Activated naive CD4-positive, alpha-beta T cell treated with anti-CD3 and anti-CD28 coated beads for 36 hours (primary cell): ENCODE data around the gene DEAF1. TPM values are rescaled to one million over a fixed set of nuclear protein-coding genes. Genes with fewer than 3 reads are reported as not detected.

Experiments
- CTCF ChIA-PET: fragments of 350-600 bp; sonication (Branson Sonifier 250); formaldehyde crosslinking; loops from one replicate; lab custom pipeline; 2021; ENCODE audit warnings: antibody characterized with exemption; lab: Charles Lee
- DNase-seq: peaks from one replicate; pipeline ENCODE4 v3.0.0-alpha.2; 2020
- H3K27ac Mint-ChIP-seq: one replicate; pipeline ENCODE4 v1.8.0; 2021; ENCODE audit warnings: mild to moderate bottlenecking, mixed read lengths
- H3K27me3 Mint-ChIP-seq: one replicate; pipeline ENCODE4 v1.8.0; 2021; ENCODE audit warnings: low read depth, mixed read lengths
- H3K36me3 Mint-ChIP-seq: one replicate; pipeline ENCODE4 v1.8.0; 2021; ENCODE audit warnings: low read depth, mixed read lengths
- H3K4me1 Mint-ChIP-seq: one replicate; pipeline ENCODE4 v1.8.0; 2021; ENCODE audit warnings: low read depth, mixed read lengths
- H3K4me3 Mint-ChIP-seq: one replicate; pipeline ENCODE4 v1.8.0; 2021; ENCODE audit warnings: mild to moderate bottlenecking, moderate library complexity, mixed read lengths
- H3K9me3 Mint-ChIP-seq: one replicate; pipeline ENCODE4 v1.8.0; 2021; ENCODE audit warnings: mixed read lengths
- intact Hi-C: fragments of 100-400 bp; cut with micrococcal nuclease; formaldehyde crosslinking; loops from one replicate; pipeline ENCODE4 v1.15.1; 2023
- total RNA-seq, 2 experiments: library from RNA; stranded (reverse); gene quantifications; one replicate each; pipeline ENCODE4 v1.2.3, GENCODE V29; 2021

Gene DEAF1
- total RNA-seq, 2 experiments from 2014 or later = 57.5 to 67.9 TPM

- Mint-ChIP-seq H3K4me1 (peaks cover 28% of the 10 kb centered on the region), H3K9me3 (no peaks in the 10 kb centered on the region), H3K36me3 (peaks cover 44% of the 10 kb centered on the region), H3K27ac (no peak overlapping the region), H3K27me3 (no peaks in the 10 kb centered on the region), H3K4me3 (no peak overlapping the region)
- intact Hi-C loops = no loop called here
- DNase-seq = no peak
- CTCF ChIA-PET = interaction anchor here (0.6 kb wide), 1 partner anchor 66 kb away, joined by 4 read pairs; no protein-coding TSS in a partner anchor
Observed at GRCh38 chr11:687751-688150, 7.3 kb downstream of the DEAF1 start.

- intact Hi-C loops = no loop called here
- H3K27ac Mint-ChIP-seq = no peak overlapping the region
- H3K4me1 Mint-ChIP-seq = peaks cover 18% of the 10 kb centered on the region
- no peak overlapping the region for H3K4me3 Mint-ChIP-seq
- no peak for DNase-seq
- no peaks in the 10 kb centered on the region for H3K27me3 Mint-ChIP-seq
- CTCF ChIA-PET = no interaction called here
- no peaks in the 10 kb centered on the region for H3K9me3 Mint-ChIP-seq
- H3K36me3 Mint-ChIP-seq = peaks cover 54% of the 10 kb centered on the region
Observed at GRCh38 chr11:686451-687243, 8.4 kb downstream of the DEAF1 start.

- no peak overlapping the region for H3K27ac Mint-ChIP-seq
Observed at GRCh38 chr11:680970-681369, 14.1 kb downstream of the DEAF1 start.

GRCh38 chr11:680476-680875, 14.5 kb downstream of the DEAF1 start:
- Mint-ChIP-seq H3K27me3 (no peaks in the 10 kb centered on the region), H3K27ac (no peak overlapping the region), H3K4me3 (no peak overlapping the region), H3K9me3 (no peaks in the 10 kb centered on the region), H3K4me1 (no peaks in the 10 kb centered on the region), H3K36me3 (peaks cover 37% of the 10 kb centered on the region)
- intact Hi-C loops = no loop called here
- no peak for DNase-seq
- CTCF ChIA-PET = interaction anchor here (0.6 kb wide), 1 partner anchor 128 kb away, joined by 4 read pairs; no protein-coding TSS in a partner anchor

More at GRCh38 chr11:680970-681369, 14.1 kb downstream of the DEAF1 start:
- CTCF ChIA-PET = interaction anchor here (1.1 kb wide), 2 partner anchors 46 to 77 kb away, joined by 3 to 4 read pairs; no protein-coding TSS in a partner anchor
- DNase-seq = no peak
- Mint-ChIP-seq H3K9me3 (no peaks in the 10 kb centered on the region), H3K27me3 (no peaks in the 10 kb centered on the region), H3K4me1 (no peaks in the 10 kb centered on the region), H3K36me3 (peaks cover 39% of the 10 kb centered on the region), H3K4me3 (no peak overlapping the region)
- intact Hi-C loops = no loop called here

- H3K4me1 Mint-ChIP-seq = no peaks in the 10 kb centered on the region
- H3K27ac Mint-ChIP-seq = no peak overlapping the region
- H3K4me3 Mint-ChIP-seq = no peak overlapping the region
- intact Hi-C loops = no loop called here
- no peaks in the 10 kb centered on the region for H3K9me3 Mint-ChIP-seq
- CTCF ChIA-PET = interaction anchor here (0.7 kb wide), 2 partner anchors 74 to 79 kb away, joined by 3 read pairs; no protein-coding TSS in a partner anchor
- no peak for DNase-seq
- no peaks in the 10 kb centered on the region for H3K27me3 Mint-ChIP-seq
- peaks cover 34% of the 10 kb centered on the region for H3K36me3 Mint-ChIP-seq
Observed at GRCh38 chr11:679271-680207, 15.5 kb downstream of the DEAF1 start.

GRCh38 chr11:678297-678696, 16.7 kb downstream of the DEAF1 start:
- no peaks in the 10 kb centered on the region for H3K27me3 Mint-ChIP-seq
- H3K4me1 Mint-ChIP-seq = no peaks in the 10 kb centered on the region
- no peak overlapping the region for H3K4me3 Mint-ChIP-seq
- CTCF ChIA-PET = interaction anchor here (1.5 kb wide), 1 partner anchor 17 kb away, joined by 5 read pairs; no protein-coding TSS in a partner anchor
- no peak for DNase-seq
- intact Hi-C loops = no loop called here
- no peak overlapping the region for H3K27ac Mint-ChIP-seq
- H3K9me3 Mint-ChIP-seq = no peaks in the 10 kb centered on the region
- H3K36me3 Mint-ChIP-seq = peaks cover 31% of the 10 kb centered on the region

GRCh38 chr11:674406-674805, 20.6 kb downstream of the DEAF1 start:
- Mint-ChIP-seq H3K36me3 (peaks cover 20% of the 10 kb centered on the region), H3K4me1 (no peaks in the 10 kb centered on the region)
- no peak for DNase-seq

GRCh38 chr11:673866-674265, 21.2 kb downstream of the DEAF1 start:
- H3K36me3 Mint-ChIP-seq = peaks cover 20% of the 10 kb centered on the region
- H3K4me1 Mint-ChIP-seq = no peaks in the 10 kb centered on the region

More at GRCh38 chr11:674406-674805, 20.6 kb downstream of the DEAF1 start:
- Mint-ChIP-seq H3K27me3 (no peaks in the 10 kb centered on the region), H3K9me3 (no peaks in the 10 kb centered on the region), H3K27ac (no peak overlapping the region), H3K4me3 (no peak overlapping the region)
- CTCF ChIA-PET = interaction anchor here (0.5 to 0.8 kb wide), 3 partner anchors 12 to 67 kb away, joined by 3 to 4 read pairs (median 3); no protein-coding TSS in a partner anchor
- intact Hi-C loops = no loop called here

GRCh38 chr11:665704-666281, 29.2 kb downstream of the DEAF1 start:
- Mint-ChIP-seq H3K4me1 (no peaks in the 10 kb centered on the region), H3K9me3 (no peaks in the 10 kb centered on the region), H3K36me3 (peaks cover 14% of the 10 kb centered on the region), H3K27me3 (no peaks in the 10 kb centered on the region), H3K27ac (no peak overlapping the region), H3K4me3 (no peak overlapping the region)
- intact Hi-C loops = no loop called here
- CTCF ChIA-PET = interaction anchor here (1.7 kb wide), 1 partner anchor 57 kb away, joined by 3 read pairs; no protein-coding TSS in a partner anchor
- no peak for DNase-seq

More at GRCh38 chr11:673866-674265, 21.2 kb downstream of the DEAF1 start:
- DNase-seq = no peak
- no peaks in the 10 kb centered on the region for H3K27me3 Mint-ChIP-seq
- CTCF ChIA-PET = interaction anchor here (0.5 to 0.8 kb wide), 2 partner anchors 23 to 66 kb away, joined by 3 to 4 read pairs; no protein-coding TSS in a partner anchor
- no peaks in the 10 kb centered on the region for H3K9me3 Mint-ChIP-seq
- intact Hi-C loops = no loop called here
- H3K4me3 Mint-ChIP-seq = no peak overlapping the region
- H3K27ac Mint-ChIP-seq = no peak overlapping the region

- CTCF ChIA-PET = interaction anchor here (0.7 to 1.7 kb wide), 3 partner anchors 58 to 61 kb away, joined by 3 read pairs; no protein-coding TSS in a partner anchor
- Mint-ChIP-seq H3K4me1 (no peaks in the 10 kb centered on the region), H3K27ac (no peak overlapping the region), H3K36me3 (peaks cover 14% of the 10 kb centered on the region), H3K9me3 (no peaks in the 10 kb centered on the region), H3K4me3 (no peak overlapping the region), H3K27me3 (no peaks in the 10 kb centered on the region)
- DNase-seq = no peak
- intact Hi-C loops = no loop called here
Observed at GRCh38 chr11:665062-665703, 29.8 kb downstream of the DEAF1 start.

GRCh38 chr11:662689-663274, 32.2 kb downstream of the DEAF1 start:
- H3K36me3 Mint-ChIP-seq = peaks cover 11% of the 10 kb centered on the region
- no peaks in the 10 kb centered on the region for H3K27me3 Mint-ChIP-seq
- no peaks in the 10 kb centered on the region for H3K9me3 Mint-ChIP-seq
- no peak overlapping the region for H3K4me3 Mint-ChIP-seq
- intact Hi-C loops = loop anchor here (1.0 kb wide), 1 partner anchor 61 kb away; no protein-coding TSS in a partner anchor
- CTCF ChIA-PET = interaction anchor here (0.9 to 1.1 kb wide), 3 partner anchors 12 to 58 kb away, joined by 3 read pairs; no protein-coding TSS in a partner anchor
- no peak overlapping the region for H3K27ac Mint-ChIP-seq
- peak; percentile 59 for DNase-seq
- H3K4me1 Mint-ChIP-seq = no peaks in the 10 kb centered on the region
